GM12878 (cell line): Measurements from ENCODE around the gene NF1. TPM values are rescaled to one million over a fixed set of nuclear protein-coding genes. Genes with fewer than 3 reads are reported as not detected.

Experiments used
- ATAC-seq: fragments of 200-7000 bp; cut with Tn5 transposase; 3 replicates; pipeline ENCODE4 v1.9.1; 2020; ENCODE audit warnings: mild to moderate bottlenecking, moderate library complexity
- BruUV-seq: library from RNA; stranded (reverse); fragments of 400-500 nt; replicated peaks from 2 replicates; lab custom pipeline; 2021; lab: Mats Ljungman, UMichigan
- CTCF ChIA-PET: fragments of 300-600 bp; sonication (Branson Sonifier 250); formaldehyde crosslinking; extraction: SDS; loops from one replicate; lab custom pipeline; 2021; ENCODE audit warnings: inconsistent platforms; lab: Yijun Ruan, JAX
- POLR2A ChIA-PET: fragments of 350-600 bp; formaldehyde crosslinking; extraction: SDS; loops from one replicate; lab custom pipeline; 2021; ENCODE audit warnings: inconsistent platforms; lab: Charles Lee
- RAD21 ChIA-PET: fragments of 300-600 bp; sonication (Branson Sonifier 250); formaldehyde crosslinking; loops from one replicate; lab custom pipeline; 2023; ENCODE audit warnings: antibody characterized with exemption; ENCODE audit not compliant: unreplicated experiment; lab: Charles Lee
- SMC1A ChIA-PET: fragments of 300-600 bp; sonication (Branson Sonifier 250); formaldehyde crosslinking; loops from one replicate; lab custom pipeline; 2023; ENCODE audit not compliant: unreplicated experiment, uncharacterized antibody; lab: Charles Lee
- DNase-seq: peaks from one replicate; pipeline ENCODE4 v3.0.0-alpha.2; 2011; ENCODE audit warnings: low read depth, low spot score
- FAIRE-seq: peaks from 3 replicates; lab custom pipeline; 2011; peaks lifted over from hg19 to GRCh38; lab: Jason Lieb, UNC
- H2AFZ ChIP-seq: 2 replicates; pipeline ENCODE4 v1.6.0; 2011; ENCODE audit warnings: low read depth, low read length, control low read depth; ENCODE audit not compliant: control insufficient read depth
- H3K27ac ChIP-seq: 2 replicates; pipeline ENCODE4 v1.5.1; 2011; ENCODE audit warnings: control low read depth; ENCODE audit not compliant: control insufficient read depth, insufficient read depth
- H3K27me3 ChIP-seq, 2 experiments: replicated peaks in 1 of 2; 2 replicates each; pipeline versions ENCODE4 v1.6.0 to v1.6.1; 2011; ENCODE audit warnings: low read length in 1 of 2; ENCODE audit not compliant: control insufficient read depth in 2 of 2, insufficient read depth in 2 of 2
- H3K36me3 ChIP-seq, 2 experiments: 2 replicates each; pipeline ENCODE4 v1.5.1; 2011; ENCODE audit warnings: low read length in 1 of 2; ENCODE audit not compliant: control insufficient read depth in 2 of 2, insufficient read depth in 2 of 2
- H3K4me1 ChIP-seq: 2 replicates; pipeline ENCODE4 v1.6.1; 2011; ENCODE audit warnings: mild to moderate bottlenecking, low read length, moderate library complexity, mixed read lengths; ENCODE audit not compliant: control insufficient read depth, insufficient read depth
- H3K4me2 ChIP-seq: 2 replicates; pipeline ENCODE4 v1.6.0; 2011; ENCODE audit warnings: control low read depth; ENCODE audit not compliant: control insufficient read depth, insufficient read depth
- H3K4me3 ChIP-seq: fragments of 200-600 bp; sonication (generic); 2 replicates; pipeline ENCODE4 v1.5.1; 2016
- H3K79me2 ChIP-seq: 2 replicates; pipeline ENCODE4 v1.6.0; 2011; ENCODE audit warnings: low read length; ENCODE audit not compliant: control insufficient read depth, insufficient read depth
- H3K9ac ChIP-seq: 2 replicates; pipeline ENCODE4 v1.8.0; 2011; ENCODE audit warnings: low read length, control low read depth, mixed read lengths; ENCODE audit not compliant: control insufficient read depth, insufficient read depth
- H3K9me3 ChIP-seq: replicated peaks from 3 replicates; pipeline ENCODE4 v1.5.1; 2011; ENCODE audit warnings: mild to moderate bottlenecking, low read length; ENCODE audit not compliant: control insufficient read depth, insufficient read depth
- H4K20me1 ChIP-seq: 2 replicates; pipeline ENCODE4 v1.6.0; 2011; ENCODE audit not compliant: control insufficient read depth, insufficient read depth
- BMI1 ChIP-seq: fragments of 450-650 bp; IDR thresholded peaks from 2 replicates; pipeline ENCODE4 v1.6.1; 2016; ENCODE audit warnings: mild to moderate bottlenecking, moderate library complexity, borderline replicate concordance
- CHD4 ChIP-seq: fragments of 200-600 bp; sonication (generic); IDR thresholded peaks from 2 replicates; pipeline ENCODE4 v1.6.1; 2016; ENCODE audit warnings: mild to moderate bottlenecking
- CUX1 ChIP-seq: IDR thresholded peaks from 2 replicates; pipeline ENCODE4 v1.6.1; 2012; ENCODE audit warnings: improper control_type of control experiment, low read depth, low read length; ENCODE audit not compliant: insufficient replicate concordance
- IRF3 ChIP-seq: fragments of 450-650 bp; IDR thresholded peaks from 2 replicates; pipeline ENCODE4 v1.6.1; 2014; ENCODE audit warnings: mild to moderate bottlenecking
- KAT2A ChIP-seq: conservative IDR thresholded peaks from 2 replicates; pipeline ENCODE4 v1.6.1; 2011; ENCODE audit warnings: low read depth, low read length; ENCODE audit not compliant: control insufficient read depth
- NR2C1 ChIP-seq: fragments of 450-650 bp; IDR thresholded peaks from 2 replicates; pipeline ENCODE4 v1.6.1; 2017; ENCODE audit warnings: antibody characterized with exemption, mild to moderate bottlenecking, moderate library complexity
- NR2F1 ChIP-seq: fragments of 450-650 bp; conservative IDR thresholded peaks from 2 replicates; pipeline ENCODE4 v1.6.1; 2017; ENCODE audit warnings: mild to moderate bottlenecking
- REST ChIP-seq: IDR thresholded peaks from 2 replicates; pipeline ENCODE4 v1.6.1; 2012; ENCODE audit warnings: mild to moderate bottlenecking, low read depth, low read length
- STAT3 ChIP-seq: IDR thresholded peaks from 2 replicates; pipeline ENCODE4 v1.6.1; 2011; ENCODE audit warnings: low read depth, low read length, improper control_type of control experiment
- USF2 ChIP-seq: IDR thresholded peaks from 2 replicates; pipeline ENCODE4 v1.6.1; 2011; ENCODE audit warnings: low read depth, low read length, improper control_type of control experiment, borderline replicate concordance
- ZNF217 ChIP-seq: fragments of 450-650 bp; IDR thresholded peaks from 2 replicates; pipeline ENCODE4 v1.6.1; 2017; ENCODE audit warnings: antibody characterized with exemption, mild to moderate bottlenecking
- ZNF274 ChIP-seq: IDR thresholded peaks from one replicate; pipeline ENCODE4 v1.8.0; 2011; ENCODE audit not compliant: insufficient read length, insufficient read depth
- in situ Hi-C: fragments of 300-500 bp; cut with MboI; formaldehyde crosslinking; loops from 9 replicates; pipeline ENCODE4 v1.14.3; 2018; ENCODE audit warnings: mixed read lengths
- intact Hi-C: fragments of 100-400 bp; cut with micrococcal nuclease; formaldehyde crosslinking; loops from one replicate; pipeline ENCODE4 v1.14.2; 2022; ENCODE audit not compliant: unreplicated experiment
- polyA plus RNA-seq, 11 experiments: library from polyadenylated mRNA; depleted of rRNA in 4 of 11; unstranded in 6 of 11; stranded (reverse) in 5 of 11; fragments of >200 nt; fragmentation: Nextera tagmentation in 4 of 11; fragmentation: Illumina TruSeq in 1 of 11; extraction: Ambion mirVana in 4 of 11; extraction: Trizol in 1 of 11; gene quantifications; 1 replicate in 1 of 11; 2 replicates in 10 of 11; pipeline versions ENCODE4 v1.2.1 to v1.2.3, GENCODE V29; 2011 to 2016; ENCODE audit warnings: inconsistent platforms in 2 of 11, missing spikeins in 2 of 11, low read depth in 1 of 11
- total RNA-seq, 4 experiments: library from RNA; depleted of rRNA in 3 of 4; stranded (reverse); fragments of >200 nt in 3 of 4; fragmentation: Illumina TruSeq in 1 of 4; extraction: Trizol in 1 of 4; gene quantifications; 2 replicates each; pipeline versions ENCODE4 v1.2.1 to v1.2.3, GENCODE V29; 2013 to 2021

NF1 gene
- total and polyA plus RNA-seq, 10 of the 15 experiments (the other 5 are each of a cell fraction or from before 2014, with no cell fraction given) = 2.5 to 31.8 (median 16.6) TPM

GRCh38 chr17:31283841-31284240, 189.1 kb downstream of the NF1 start:
- H3K4me2 ChIP-seq = no peak overlapping the region
- H3K4me1 ChIP-seq = no peaks in the 10 kb centered on the region
- in situ Hi-C loops = no loop called here
- no peaks in the 10 kb centered on the region for H4K20me1 ChIP-seq
- ChIA-PET CTCF (no interaction called here), SMC1A (interaction anchor here (1.5 kb wide), 1 partner anchor 89 kb away, joined by 4 read pairs; no protein-coding TSS in a partner anchor), POLR2A (no interaction called here), RAD21 (no interaction called here)
- no TSS peak for BruUV-seq
- no peaks in the 10 kb centered on the region for H3K9me3 ChIP-seq
- no peaks in the 10 kb centered on the region for H3K27me3 ChIP-seq
- H3K9ac ChIP-seq = no peak overlapping the region
- intact Hi-C loops = no loop called here
- DNase-seq (no peak), FAIRE-seq (no peak), ATAC-seq (no peak)
- H3K4me3 ChIP-seq = no peak overlapping the region
- H3K79me2 ChIP-seq = no peaks in the 10 kb centered on the region
- H3K27ac ChIP-seq = no peak overlapping the region
- H3K36me3 ChIP-seq = peaks cover 0 to 9% of the 10 kb centered on the region in 2 experiments; a peak in 1 of 4 replicates
- no peak overlapping the region for H2AFZ ChIP-seq
- no peak for TF ChIP-seq BMI1
- TF ChIP-seq IRF3 = no peak
- TF ChIP-seq ZNF217 = no peak
- no peak for TF ChIP-seq STAT3
- TF ChIP-seq CUX1 = no peak
- no peak for TF ChIP-seq USF2
- no peak for TF ChIP-seq REST
- TF ChIP-seq NR2C1 = no peak
- no peak for TF ChIP-seq CHD4
- no peak for TF ChIP-seq KAT2A
- TF ChIP-seq NR2F1 = no peak
- TF ChIP-seq ZNF274 = no peak
